Panc1 (cell line): Measurements from ENCODE around the gene PTPDC1.

Experiments
- POLR2AphosphoS5 ChIP-seq: IDR thresholded peaks from 2 replicates; pipeline ENCODE4 v1.6.1; 2012; ENCODE audit warnings: mild to moderate bottlenecking, low read depth, low read length, moderate library complexity
- SIN3A ChIP-seq: IDR thresholded peaks from 2 replicates; pipeline ENCODE4 v1.6.1; 2012; ENCODE audit warnings: low read depth, mild to moderate bottlenecking, low read length, moderate library complexity, borderline replicate concordance; ENCODE audit not compliant: insufficient read depth

DNA sequence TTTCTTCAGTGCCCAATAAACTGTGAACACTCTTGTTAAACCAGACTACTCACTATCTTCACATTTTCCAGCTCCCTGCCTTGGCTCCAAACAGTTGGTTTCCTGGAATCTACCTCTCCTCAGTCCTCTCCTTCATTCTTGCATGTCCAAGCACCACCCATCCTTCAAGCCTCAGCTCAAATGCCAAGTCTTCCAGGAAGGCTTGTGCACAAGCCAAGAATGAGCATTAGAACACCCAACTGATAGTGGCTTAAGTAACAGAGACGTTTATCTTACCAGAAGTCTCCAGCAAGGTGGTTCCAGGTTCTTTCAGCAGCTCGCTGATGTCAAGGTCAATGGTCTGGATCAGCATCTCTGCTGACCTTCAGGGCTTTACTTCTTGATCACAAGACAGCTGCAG lies 60.1 kb downstream of the PTPDC1 start:
- TF ChIP-seq SIN3A (no peak), POLR2AphosphoS5 (no peak)
